HT1080 (cell line): ENCODE results near the gene RPL4. TPM values are rescaled to one million over a fixed set of nuclear protein-coding genes. Genes with fewer than 3 reads are reported as not detected.

Experiments used
- DNase-seq: peaks from one replicate; pipeline ENCODE4 v3.0.0-alpha.2; 2015; ENCODE audit warnings: low read depth
- small RNA-seq: library from RNA; depleted of rRNA; stranded (forward); fragments of <200 nt; gene quantifications from one replicate; pipeline ENCODE3, GENCODE V24; 2014
- total RNA-seq: library from RNA; depleted of rRNA; stranded (reverse); fragments of >200 nt; shearing (Covaris generic); gene quantifications from 2 replicates; pipeline ENCODE4 v1.2.3, GENCODE V29; 2014; rRNA removed

RPL4 gene
- total RNA-seq, 1 experiment from 2014 or later: 5,951 TPM

- DNase-seq: peak; percentile 58
Measured at GRCh38 chr15:66459818-66460615, 44.6 kb downstream of the RPL4 start.

GRCh38 chr15:66456211-66456610, 48.4 kb downstream of the RPL4 start:
- DNase-seq: no peak

- DNase-seq: peak; percentile 20
Measured at GRCh38 chr15:66454143-66454542, 50.5 kb downstream of the RPL4 start.

- DNase-seq: no peak
Measured at GRCh38 chr15:66452971-66453580, 51.6 kb downstream of the RPL4 start.

GRCh38 chr15:66452420-66452819, 52.2 kb downstream of the RPL4 start:
- no peak for DNase-seq

Small RNAs within 50 kb of the gene (small RNA-seq; reads per million reads assigned to genes)
- not detected for gene MIR4512
- gene RF01159: not detected
- gene SNORD16: not detected
- gene SNORD18A: not detected
- gene SNORD18B: not detected
- not detected for gene SNORD18C

Other genes with a start within 250 kb of the RPL4 start
- 21.1 and 21.3 TPM in 2 replicates for gene DIS3L, start 211.3 kb downstream of the RPL4 start, total RNA-seq
- gene TIPIN, start 148.2 kb downstream of the RPL4 start, total RNA-seq: 21.9 TPM in 2 replicates
- gene MAP2K1, start 117.9 kb downstream of the RPL4 start, total RNA-seq: 53.2 and 63.5 TPM in 2 replicates
- 15.6 and 19.4 TPM in 2 replicates for gene SNAPC5, start 7.1 kb downstream of the RPL4 start, total RNA-seq
- 56.8 and 57.3 TPM in 2 replicates for gene ZWILCH, start 471 bp upstream of the RPL4 start, total RNA-seq
- 14.5 and 14.6 TPM in 2 replicates for gene LCTL, start 61.1 kb upstream of the RPL4 start, total RNA-seq
- gene SMAD6, start 197.4 kb upstream of the RPL4 start, total RNA-seq: 6.9 and 8.5 TPM in 2 replicates